A673 (cell line): ENCODE measurements around the gene PTH1R. TPM values are rescaled to one million over a fixed set of nuclear protein-coding genes. Genes with fewer than 3 reads are reported as not detected.

Source experiments
- BruUV-seq: library from RNA; stranded (reverse); fragments of 400-500 nt; replicated peaks from 2 replicates; lab custom pipeline; 2021; lab: Mats Ljungman, UMichigan
- CTCF ChIA-PET: fragments of 300-600 bp; sonication (Branson Sonifier 250); formaldehyde crosslinking; loops from one replicate; lab custom pipeline; 2022; ENCODE audit warnings: antibody characterized with exemption; lab: Charles Lee
- POLR2A ChIA-PET: fragments of 300-600 bp; sonication (Branson Sonifier 250); formaldehyde crosslinking; loops from one replicate; lab custom pipeline; 2022; ENCODE audit warnings: antibody characterized with exemption; ENCODE audit not compliant: low non-redundant PET; lab: Charles Lee
- DNase-seq: peaks from one replicate; pipeline ENCODE4 v3.0.0-alpha.2; 2015; ENCODE audit warnings: low spot score
- H3K27ac ChIP-seq: fragments of 200-600 bp; sonication (generic); 2 replicates; pipeline ENCODE4 v1.5.1; 2016; ENCODE audit warnings: mixed run types, low read depth, mild to moderate bottlenecking, mixed read lengths, antibody characterized with exemption, low read length; ENCODE audit not compliant: poor library complexity, severe bottlenecking
- H3K27me3 ChIP-seq: fragments of 200-600 bp; sonication (generic); replicated peaks from 2 replicates; pipeline ENCODE4 v1.6.1; 2017; ENCODE audit warnings: mixed run types, low read depth, mild to moderate bottlenecking, mixed read lengths, antibody characterized with exemption, low read length; ENCODE audit not compliant: insufficient read depth, poor library complexity
- H3K36me3 ChIP-seq: fragments of 200-600 bp; sonication (generic); 2 replicates; pipeline ENCODE4 v1.6.1; 2016; ENCODE audit warnings: mixed run types, mild to moderate bottlenecking, mixed read lengths, antibody characterized with exemption, low read length; ENCODE audit not compliant: insufficient read depth, poor library complexity, severe bottlenecking
- H3K4me1 ChIP-seq: fragments of 200-600 bp; sonication (generic); 2 replicates; pipeline ENCODE4 v1.6.1; 2017; ENCODE audit warnings: mixed run types, mild to moderate bottlenecking, mixed read lengths, antibody characterized with exemption, low read length; ENCODE audit not compliant: insufficient read depth, poor library complexity, severe bottlenecking
- H3K4me3 ChIP-seq: fragments of 200-600 bp; sonication (generic); 2 replicates; pipeline ENCODE4 v1.5.1; 2016; ENCODE audit warnings: low read depth, mixed run types, mild to moderate bottlenecking, mixed read lengths, low read length; ENCODE audit not compliant: poor library complexity, severe bottlenecking
- H3K9me3 ChIP-seq: fragments of 200-600 bp; sonication (generic); 2 replicates; pipeline ENCODE4 v1.6.1; 2016; ENCODE audit warnings: mixed run types, low read depth, mild to moderate bottlenecking, mixed read lengths, antibody characterized with exemption, low read length; ENCODE audit not compliant: poor library complexity, severe bottlenecking
- EZH2 ChIP-seq: fragments of 200-600 bp; sonication (generic); IDR thresholded peaks from 2 replicates; pipeline ENCODE4 v1.6.1; 2017; ENCODE audit warnings: borderline replicate concordance, low read depth, mild to moderate bottlenecking, mixed read lengths, antibody characterized with exemption, low read length; ENCODE audit not compliant: poor library complexity, severe bottlenecking
- intact Hi-C: fragments of 100-400 bp; cut with micrococcal nuclease; formaldehyde crosslinking; loops from one replicate; pipeline ENCODE4 v1.10.0; 2022; ENCODE audit not compliant: unreplicated experiment
- total RNA-seq: library from RNA; stranded (reverse); gene quantifications from 2 replicates; pipeline ENCODE4 v1.2.3, GENCODE V29; 2021
- TF ChIP-seq, protein P1 (sequence below): fragments of 300-800, 200-600 bp; sonication (generic); conservative IDR thresholded peaks from 2 replicates; pipeline ENCODE4 v1.5.1; 2017; ENCODE audit warnings: low read depth, mild to moderate bottlenecking, antibody characterized with exemption, low read length, moderate library complexity, mixed read lengths

PTH1R gene
- total RNA-seq, 1 experiment from 2014 or later, result 1.2 TPM

DNA sequence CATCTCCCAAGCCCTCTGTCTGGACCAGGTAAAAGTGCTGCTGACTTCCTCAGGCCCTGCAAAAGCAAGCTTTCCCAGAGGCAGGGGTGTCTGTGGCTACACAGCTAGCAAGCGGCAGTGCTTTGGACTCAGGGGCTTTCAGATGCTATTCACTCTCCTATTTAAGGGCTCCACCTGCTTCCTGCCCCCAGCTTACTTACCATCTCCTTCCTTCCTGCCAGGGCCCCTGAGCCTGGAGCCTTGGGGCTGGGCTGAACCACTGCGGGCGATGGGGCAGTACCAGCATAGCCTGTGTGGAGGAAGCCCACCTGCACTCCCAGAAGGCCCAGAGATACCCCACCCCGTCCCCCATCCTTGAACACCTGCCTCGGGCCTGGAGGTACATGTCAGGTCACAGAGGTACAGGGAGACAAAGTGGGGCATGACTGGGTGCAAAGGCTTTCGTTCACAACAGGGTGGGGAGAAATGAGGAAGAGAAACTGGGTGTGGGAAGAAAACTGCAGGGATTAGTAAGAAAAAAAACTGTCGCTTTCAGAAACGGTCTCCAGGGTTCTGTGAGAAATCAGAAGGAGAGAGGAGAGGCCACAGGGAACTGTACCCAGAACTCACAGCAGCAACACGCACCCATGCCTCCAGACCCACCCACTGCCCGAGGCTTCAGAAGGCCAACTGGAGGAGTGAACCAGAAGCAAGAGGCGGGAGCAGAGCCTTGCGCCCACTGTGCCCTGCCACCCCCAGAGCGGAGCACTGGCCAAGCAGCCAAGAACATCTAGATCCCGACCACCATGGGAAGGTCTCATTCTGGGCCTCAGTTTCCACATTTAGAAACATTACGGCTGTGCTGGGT, 49.6 kb downstream of the PTH1R start:
- H3K36me3 ChIP-seq, result peaks cover 7% of the 10 kb centered on the region
- no peaks in the 10 kb centered on the region for H3K4me1 ChIP-seq
- no TSS peak for BruUV-seq
- TF ChIP-seq, protein P1, sequence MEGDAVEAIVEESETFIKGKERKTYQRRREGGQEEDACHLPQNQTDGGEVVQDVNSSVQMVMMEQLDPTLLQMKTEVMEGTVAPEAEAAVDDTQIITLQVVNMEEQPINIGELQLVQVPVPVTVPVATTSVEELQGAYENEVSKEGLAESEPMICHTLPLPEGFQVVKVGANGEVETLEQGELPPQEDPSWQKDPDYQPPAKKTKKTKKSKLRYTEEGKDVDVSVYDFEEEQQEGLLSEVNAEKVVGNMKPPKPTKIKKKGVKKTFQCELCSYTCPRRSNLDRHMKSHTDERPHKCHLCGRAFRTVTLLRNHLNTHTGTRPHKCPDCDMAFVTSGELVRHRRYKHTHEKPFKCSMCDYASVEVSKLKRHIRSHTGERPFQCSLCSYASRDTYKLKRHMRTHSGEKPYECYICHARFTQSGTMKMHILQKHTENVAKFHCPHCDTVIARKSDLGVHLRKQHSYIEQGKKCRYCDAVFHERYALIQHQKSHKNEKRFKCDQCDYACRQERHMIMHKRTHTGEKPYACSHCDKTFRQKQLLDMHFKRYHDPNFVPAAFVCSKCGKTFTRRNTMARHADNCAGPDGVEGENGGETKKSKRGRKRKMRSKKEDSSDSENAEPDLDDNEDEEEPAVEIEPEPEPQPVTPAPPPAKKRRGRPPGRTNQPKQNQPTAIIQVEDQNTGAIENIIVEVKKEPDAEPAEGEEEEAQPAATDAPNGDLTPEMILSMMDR, result no peak
- no peak for TF ChIP-seq EZH2
- no peaks in the 10 kb centered on the region for H3K27me3 ChIP-seq
- intact Hi-C loops, result loop anchor here (10.0 kb wide), 1 partner anchor 68 kb away; no protein-coding TSS in a partner anchor
- POLR2A ChIA-PET, result no interaction called here
- DNase-seq, result no peak
- H3K9me3 ChIP-seq, result no peaks in the 10 kb centered on the region
- no peak overlapping the region for H3K4me3 ChIP-seq
- no peak overlapping the region for H3K27ac ChIP-seq
- CTCF ChIA-PET, result no interaction called here

DNA sequence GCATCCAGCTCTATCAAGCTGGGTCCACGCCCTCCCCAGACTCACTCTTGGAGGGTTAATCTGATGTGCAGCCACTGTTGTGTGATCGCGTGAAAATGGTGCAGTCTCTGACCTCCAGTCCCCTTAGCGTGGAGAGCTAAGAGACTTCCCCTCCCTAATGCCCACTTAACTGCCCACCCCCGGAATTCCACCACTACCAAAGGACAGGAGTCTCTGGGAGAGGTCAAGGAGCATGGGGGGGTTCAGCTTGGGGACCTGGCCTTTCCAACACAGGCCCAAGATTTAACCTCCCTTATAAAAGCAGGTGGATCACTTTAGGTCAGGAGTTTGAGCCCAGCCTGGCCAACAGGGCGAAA, 50.2 kb downstream of the PTH1R start:
- POLR2A ChIA-PET, result no interaction called here
- no peaks in the 10 kb centered on the region for H3K9me3 ChIP-seq
- CTCF ChIA-PET, result no interaction called here
- H3K4me1 ChIP-seq, result no peaks in the 10 kb centered on the region
- H3K27me3 ChIP-seq, result no peaks in the 10 kb centered on the region
- BruUV-seq, result no TSS peak
- H3K27ac ChIP-seq, result no peak overlapping the region
- H3K4me3 ChIP-seq, result no peak overlapping the region
- TF ChIP-seq, protein P1, result no peak
- TF ChIP-seq EZH2, result no peak
- intact Hi-C loops, result loop anchor here (10.0 kb wide), 1 partner anchor 67 kb away; no protein-coding TSS in a partner anchor
- peaks cover 7% of the 10 kb centered on the region for H3K36me3 ChIP-seq
- no peak for DNase-seq

DNA sequence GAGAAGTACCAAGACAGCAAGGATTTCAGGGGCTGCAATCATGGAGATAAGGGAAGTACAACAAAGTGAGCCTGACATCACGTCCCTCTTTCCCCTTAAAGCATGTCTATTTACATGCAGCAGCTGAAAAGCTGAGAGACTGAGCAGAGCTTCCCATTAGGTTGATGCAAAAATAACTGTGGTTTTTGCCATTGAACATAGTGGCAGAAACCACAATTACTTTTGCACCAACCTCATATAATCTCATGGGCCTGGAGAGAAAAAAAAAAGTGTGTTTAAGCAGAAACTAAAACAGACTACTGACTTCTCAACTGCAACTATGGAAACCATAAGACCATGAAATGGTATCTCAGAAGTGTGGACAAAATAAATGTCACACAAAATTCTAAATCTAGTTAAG, 50.8 kb downstream of the PTH1R start:
- TF ChIP-seq EZH2, result no peak
- TF ChIP-seq, protein P1, result no peak
- Histone ChIP-seq H3K36me3 (peaks cover 4% of the 10 kb centered on the region), H3K9me3 (no peaks in the 10 kb centered on the region), H3K27me3 (no peaks in the 10 kb centered on the region), H3K27ac (no peak overlapping the region), H3K4me3 (no peak overlapping the region), H3K4me1 (no peaks in the 10 kb centered on the region)
- no peak for DNase-seq
- ChIA-PET CTCF (no interaction called here), POLR2A (no interaction called here)
- BruUV-seq, result no TSS peak
- intact Hi-C loops, result loop anchor here (10.0 kb wide), 1 partner anchor 67 kb away; no protein-coding TSS in a partner anchor
